ENCODE measurements around the gene ABCC11.
"Not testable (repeated sequence)": the region's sequence is repeated elsewhere in the genome, so short reads cannot be mapped to it uniquely, and the experiment has no call there.

The ABCC11 gene

DNA sequence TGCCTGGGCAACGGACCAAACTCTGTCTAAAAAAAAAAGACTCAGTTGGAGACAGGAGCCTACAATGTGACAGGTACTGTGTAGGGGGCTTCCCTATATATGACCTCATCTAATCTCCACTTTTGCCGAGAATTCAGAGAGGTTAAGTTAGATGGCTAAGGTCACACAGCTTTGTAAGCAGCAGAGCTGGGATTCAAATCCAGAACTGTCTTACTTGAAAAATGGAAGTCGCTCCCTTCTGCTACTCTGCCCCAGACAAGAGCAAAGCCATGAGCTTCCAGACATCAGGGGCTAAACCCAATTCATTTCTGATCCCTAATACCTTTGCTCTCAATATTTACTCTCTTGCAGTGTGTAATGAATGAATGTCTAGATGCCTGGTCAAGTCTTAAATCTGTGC is 50.0 kb downstream of the ABCC11 start:
- DNase-seq, result no peak

DNA sequence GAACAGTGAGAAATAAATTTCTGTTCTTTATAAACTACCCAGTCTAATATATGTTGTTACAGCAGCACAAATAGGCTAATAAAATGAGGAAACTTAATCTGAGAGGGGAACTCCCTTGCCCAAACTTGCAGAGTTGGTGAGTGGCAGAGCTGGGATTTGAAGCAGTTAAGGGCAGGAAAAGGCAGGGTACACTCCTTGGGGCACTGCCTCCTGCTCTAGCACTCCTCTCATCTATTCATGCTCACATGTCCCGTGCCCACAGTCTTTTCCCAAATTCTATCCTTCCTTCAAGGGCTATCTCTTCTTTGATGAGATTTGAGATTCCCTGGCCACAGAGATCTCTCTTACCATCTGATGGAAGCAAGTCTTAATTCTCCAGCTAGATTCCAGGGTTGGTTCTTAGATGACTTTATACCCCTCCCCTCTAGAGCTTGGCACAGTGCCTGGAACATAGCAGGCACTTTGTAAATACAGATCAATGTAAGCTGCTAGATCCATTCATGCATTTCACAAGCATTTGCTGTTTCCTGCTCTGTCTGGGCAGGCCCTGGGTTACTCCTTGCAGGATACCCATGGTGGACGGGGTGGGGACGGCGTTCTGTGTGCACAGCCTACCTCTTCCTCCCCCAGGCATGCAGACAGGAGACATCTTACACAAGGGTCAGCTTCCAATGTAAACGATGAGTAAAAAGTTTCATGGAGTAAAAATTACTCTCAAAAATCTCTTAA is 52.3 kb downstream of the ABCC11 start:
- no peak for DNase-seq

DNA sequence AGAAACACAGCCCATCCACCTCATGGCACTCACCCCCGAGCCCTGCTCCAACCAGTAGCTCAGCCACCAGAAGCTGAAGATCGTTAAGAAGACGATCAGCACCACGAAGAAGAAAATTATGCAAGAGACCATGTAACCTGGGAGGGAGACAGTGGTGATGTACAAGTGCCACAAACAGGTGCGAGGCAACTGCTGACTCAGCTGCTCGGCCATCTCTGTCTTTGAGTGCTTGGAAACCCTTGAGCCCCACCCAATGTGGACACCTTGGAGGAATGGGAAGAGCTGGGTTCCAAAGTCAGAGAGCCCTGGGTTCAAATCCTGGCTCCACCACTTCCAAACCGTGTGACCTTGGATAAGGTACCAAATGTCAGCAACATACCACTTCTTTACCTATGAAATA is 53.5 kb downstream of the ABCC11 start:
- DNase-seq, result no peak

DNA sequence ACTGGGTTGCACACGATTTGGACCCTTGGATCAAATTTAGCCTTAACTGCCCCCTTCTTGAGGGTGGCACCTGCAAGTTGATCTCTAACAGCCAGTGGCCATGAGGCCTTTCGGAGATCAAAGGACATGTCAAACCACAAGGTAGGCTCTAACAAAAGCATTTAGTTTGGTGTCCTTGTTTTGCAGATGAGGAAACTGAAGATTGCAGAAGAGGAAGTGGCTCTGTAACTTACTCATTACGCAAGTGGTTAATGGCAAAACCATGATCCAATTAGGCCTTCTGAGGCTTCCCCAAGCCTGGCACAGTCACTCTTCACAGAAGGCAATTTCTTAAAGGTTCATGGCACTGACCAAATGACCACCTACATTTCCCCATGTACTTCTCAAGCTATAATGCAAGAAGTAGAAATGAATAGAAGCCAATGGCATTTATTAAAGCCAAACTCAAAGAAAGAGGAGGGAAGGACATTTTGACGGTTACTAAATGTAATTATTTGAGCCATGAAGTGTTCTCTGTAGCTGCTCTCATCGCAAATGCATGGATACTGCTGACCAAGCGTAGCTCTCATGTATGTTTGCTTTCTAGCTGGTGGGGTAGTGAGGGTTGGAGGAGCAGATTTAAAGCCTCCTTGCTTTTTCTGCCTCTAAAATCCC is 58.8 kb downstream of the ABCC11 start:
- DNase-seq, result no peak

DNA sequence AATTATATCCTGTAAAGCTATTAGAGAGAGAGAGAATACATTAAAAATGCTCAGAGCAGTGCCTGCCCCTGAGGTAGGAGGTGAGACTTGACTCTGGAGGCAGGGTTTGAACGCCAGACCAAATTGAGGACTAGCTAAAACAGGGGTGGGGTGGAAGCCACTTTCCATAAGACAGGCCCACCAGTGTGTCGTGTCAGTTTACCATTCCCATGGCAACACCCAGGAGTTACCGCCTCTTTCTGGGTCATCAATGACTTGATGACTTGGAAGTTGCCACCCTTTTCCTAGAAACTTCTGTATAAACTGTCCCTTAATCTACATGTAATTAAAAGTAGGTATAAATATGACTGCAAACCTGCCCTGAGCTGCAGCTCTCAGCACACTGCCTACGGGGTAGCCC is 59.6 kb downstream of the ABCC11 start:
- no peak for DNase-seq

DNA sequence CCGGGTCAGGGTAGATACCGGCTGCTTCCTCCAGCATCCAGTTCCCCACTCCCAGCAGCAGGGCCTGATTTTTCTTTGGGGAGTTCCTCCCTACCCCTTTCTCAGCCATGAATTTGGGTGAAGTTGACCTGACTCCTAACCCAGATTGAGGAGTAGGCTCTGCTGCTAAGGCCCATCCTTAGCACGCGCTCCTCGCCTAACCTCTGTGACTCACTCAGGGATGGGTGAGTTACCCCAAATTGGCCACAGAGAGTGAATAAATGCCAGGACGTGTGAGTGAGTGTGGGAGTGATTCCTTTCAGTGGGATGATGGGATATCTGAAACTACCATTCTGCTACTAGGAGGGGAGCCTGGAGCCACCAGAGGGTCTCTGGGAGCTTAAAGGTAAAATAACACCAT is 62.7 kb downstream of the ABCC11 start:
- no peak for DNase-seq

DNA sequence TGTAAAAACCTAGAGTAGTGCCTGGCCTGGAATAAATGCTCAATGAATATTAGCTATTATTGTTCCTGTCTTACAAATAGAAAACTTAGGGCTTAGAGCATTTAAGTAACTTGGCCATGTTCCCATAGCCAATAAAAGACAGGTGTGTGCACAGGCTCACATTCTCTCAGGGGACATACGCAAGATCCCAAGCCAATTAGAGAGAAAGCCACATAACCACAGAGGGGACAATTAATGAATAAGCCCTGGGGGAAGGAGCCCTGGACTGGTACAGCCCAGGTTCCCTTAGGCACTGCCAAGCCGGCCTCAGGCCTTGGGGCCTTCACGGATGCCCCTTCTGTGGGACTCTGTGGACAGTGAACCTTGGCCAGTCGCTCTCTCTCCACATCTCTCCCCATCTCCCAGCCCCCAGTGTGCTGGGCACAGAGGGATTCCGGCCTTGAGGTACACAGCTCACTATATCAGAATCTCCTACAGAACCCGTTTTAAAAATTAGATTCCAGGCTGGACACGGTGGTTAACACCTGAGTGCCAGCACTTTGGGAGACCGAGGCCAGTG is 64.3 kb downstream of the ABCC11 start:
- no peak for DNase-seq

DNA sequence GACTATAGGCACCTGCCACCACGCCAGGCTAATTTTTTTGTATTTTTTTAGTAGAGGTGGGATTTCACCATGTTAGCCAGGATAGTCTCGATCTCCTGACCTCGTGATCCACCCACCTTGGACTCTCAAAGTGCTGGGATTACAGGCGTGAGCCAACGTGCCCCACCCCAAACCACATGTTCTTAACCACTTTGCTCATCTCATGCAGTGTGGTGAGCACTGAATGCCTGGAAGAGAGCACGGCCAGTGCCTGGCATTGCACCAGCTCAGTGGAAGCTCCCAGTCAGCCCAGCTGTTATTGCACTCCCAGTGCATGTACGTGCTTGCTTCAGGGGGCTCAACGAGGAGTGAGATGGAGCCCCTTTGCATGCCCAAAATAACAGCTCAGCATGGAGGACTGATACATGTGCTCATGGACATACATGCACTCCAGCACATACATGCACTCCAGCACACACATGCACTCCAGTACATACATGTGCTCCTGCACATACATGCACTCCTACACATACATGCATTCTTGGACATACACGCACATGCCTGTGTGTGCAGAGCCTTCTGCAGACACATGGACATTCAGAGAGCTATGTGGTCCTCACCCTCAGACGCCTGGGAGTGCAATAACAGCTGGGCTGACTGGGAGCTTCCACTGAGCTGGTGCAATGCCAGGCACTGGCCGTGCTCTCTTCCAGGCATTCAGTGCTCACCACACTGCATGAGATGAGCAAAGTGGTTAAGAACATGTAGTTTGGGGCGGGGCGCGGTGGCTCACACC is 65.4 kb downstream of the ABCC11 start:
- not testable (repeated sequence) for DNase-seq

DNA sequence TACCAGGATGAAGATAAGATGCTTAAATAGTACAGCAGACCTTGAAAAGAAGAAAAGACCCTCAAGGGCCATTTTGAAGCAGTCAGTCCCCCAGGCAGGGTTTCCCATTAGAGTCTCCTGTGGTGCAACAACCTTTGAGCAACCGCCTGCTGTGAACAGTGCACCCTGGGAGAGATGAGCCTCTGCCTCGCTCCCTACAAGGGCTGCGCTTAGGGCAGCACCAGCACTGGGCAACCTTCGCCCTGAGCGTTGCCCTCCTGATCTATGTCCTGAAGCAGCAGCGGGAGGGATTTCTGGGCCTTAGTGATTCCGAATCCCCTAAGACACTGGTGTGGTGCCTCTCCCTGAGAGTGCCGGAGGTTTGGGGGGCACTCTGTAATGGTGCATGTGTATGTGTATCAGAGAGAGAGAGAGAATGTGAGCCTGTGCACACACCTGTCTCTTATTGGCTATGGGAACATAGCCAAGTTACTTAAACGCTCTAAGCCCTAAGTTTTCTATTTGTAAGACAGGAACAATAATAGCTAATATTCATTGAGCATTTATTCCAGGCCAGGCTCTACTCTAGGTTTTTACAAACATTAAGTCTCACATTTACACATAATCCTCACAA is 66.4 kb downstream of the ABCC11 start:
- DNase-seq, result no peak

DNA sequence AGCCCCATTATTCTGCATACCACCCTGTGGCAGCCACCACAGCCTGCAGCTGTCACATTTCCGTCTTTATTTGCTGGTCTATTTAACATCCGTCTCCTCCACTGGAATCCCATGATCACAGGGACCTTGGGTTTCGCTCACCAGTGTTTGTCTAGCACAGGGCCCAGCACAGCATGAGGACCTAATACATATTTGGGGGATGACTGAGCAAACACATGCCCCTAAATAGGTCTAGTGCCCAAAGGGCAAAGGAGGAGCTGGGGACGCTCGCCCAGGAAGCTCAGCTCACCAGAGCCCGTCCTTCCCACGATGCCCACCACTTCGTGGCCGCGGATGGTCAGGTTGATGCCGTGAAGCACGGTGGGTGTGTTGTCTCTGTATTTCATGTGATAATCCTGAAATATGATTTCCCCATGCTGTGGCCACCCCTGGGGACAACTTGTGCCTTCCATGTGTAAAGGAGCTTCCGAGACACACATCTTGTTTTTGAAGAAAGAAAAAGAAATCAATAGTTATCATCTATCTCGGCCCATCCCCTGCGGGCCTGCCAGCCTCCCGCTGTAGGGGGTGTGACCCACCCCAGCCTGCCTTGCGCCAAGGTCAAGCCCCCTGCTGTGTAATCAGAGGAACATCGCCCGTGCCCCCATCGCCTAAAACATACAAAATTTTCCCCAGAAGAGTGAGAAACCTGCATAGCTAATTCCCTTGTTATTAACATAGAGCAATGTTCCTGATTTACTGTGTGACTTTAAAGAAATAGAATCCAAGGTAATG is 70.5 kb downstream of the ABCC11 start:
- no peak for DNase-seq

DNA sequence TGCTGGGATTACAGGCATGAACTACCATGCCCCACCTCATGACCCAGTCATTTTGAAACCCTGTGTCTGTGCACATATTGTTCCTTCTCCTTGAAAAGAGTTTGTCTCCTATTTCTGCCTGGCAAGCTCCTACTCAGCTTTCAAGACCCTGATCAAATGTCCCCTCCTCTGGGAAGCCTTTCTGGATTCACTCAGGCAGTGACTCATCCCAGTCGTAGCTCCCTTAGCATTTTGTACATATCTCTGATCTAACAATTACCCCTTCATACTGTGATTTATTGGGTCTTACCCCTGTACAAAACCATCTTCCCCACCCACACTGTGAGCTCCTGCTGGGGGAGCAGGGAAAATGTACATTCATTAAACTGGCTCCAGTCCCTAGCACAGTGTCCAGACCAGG is 73.5 kb downstream of the ABCC11 start:
- DNase-seq, result no peak

DNA sequence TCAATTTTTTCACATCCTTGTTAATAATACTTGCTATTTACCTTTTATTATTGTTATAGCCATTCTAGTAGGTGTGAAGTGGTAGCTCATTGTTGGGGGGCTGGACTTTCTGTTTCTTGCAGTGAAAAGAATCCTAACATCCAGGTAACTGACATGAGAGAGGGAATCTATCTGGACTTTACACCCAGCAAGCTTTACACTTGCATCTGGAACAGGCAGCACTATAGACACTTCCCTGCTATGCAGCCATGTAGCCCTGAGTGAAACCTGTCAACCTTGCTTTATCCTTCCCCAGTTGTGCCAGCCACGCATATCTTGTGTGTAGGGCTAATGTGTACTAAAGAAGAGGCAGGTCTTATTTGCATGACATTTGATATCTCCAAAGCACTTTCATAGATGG is 74.7 kb downstream of the ABCC11 start:
- DNase-seq, result no peak

DNA sequence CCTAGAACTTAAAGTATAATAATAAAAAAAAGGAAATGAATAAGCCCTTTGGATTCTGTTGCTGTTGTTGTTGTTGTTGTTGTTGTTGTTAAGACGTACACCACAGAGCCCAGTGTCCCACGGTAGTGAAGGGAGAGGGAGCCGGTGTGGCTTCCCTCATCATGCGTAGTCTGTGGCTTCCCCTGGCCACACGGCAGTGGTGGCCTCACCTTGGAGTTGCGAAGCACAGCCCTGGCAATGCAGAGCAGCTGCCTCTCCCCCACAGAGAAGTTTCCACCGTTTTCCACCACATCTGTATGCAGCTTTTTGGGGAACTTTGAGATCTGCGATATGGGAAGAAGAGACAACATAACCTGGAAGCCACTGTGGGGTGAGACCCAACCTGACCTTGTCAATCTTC is 77.4 kb downstream of the ABCC11 start:
- no peak for DNase-seq

DNA sequence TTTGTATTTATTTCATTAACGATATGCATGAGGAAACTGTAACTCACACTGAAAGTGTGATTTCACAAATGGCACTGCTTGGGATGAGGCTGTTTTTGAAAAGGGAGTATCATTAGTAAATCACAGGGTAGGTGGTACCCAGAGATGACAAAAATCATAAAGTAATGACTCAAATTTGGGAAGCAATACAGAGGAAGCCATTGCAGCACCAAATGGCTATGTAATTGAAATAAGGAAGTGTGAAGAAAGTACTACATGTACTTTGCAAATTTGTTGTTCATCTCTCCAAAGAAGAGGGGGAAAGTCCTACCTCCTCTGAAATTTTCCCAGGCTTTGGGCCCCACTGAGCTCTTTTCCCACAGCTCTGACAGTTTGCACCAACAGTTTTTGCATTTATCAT is 79.3 kb downstream of the ABCC11 start:
- DNase-seq, result no peak

DNA sequence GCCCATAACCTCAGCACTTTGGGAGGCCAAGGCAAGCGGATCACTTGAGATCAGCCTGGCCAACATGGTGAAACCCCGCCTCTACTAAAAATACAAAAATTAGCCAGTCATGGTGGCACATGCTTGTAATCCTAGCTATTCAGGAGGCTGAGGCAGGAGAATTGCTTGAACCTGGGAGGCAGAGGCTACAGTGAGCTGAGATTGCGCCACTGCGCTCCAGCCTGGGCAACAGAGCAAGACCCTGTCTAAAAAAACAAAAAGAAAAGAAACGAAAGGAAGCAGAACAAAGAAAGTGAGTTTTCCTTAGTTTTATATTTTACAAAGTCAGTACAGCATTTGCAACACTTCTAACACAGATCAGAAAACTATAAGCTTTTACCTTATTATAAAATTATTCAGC is 80.7 kb downstream of the ABCC11 start:
- DNase-seq, result not testable (repeated sequence)

DNA sequence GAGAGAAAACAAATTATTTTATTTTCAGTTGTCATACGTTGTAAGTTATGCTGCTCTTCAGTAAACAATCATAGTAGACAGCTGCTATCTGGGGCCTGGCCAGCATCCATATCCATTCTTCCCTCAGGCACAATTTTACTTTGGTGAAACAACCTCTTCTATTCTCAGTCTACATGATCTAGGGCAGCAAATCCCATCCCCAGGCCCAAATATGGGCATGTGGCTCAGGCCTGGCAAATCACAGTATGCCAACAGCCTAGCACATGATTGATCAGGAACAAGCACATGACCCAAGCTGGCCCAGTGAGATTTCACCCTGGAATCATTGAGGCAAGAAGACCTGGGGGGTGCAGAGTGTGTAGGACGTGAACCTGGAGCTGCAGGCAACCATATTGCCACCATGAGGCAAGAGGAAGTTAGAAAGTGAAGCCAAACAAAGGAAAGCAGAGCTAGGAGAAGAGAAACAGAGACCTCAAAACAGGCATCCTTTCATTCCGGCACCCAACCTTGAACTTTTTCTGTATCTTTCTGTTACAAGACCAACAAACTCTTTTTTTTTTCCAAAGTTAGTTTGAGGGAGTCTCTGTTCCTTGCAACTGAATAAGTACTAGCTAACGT is 81.3 kb downstream of the ABCC11 start:
- DNase-seq, result no peak

DNA sequence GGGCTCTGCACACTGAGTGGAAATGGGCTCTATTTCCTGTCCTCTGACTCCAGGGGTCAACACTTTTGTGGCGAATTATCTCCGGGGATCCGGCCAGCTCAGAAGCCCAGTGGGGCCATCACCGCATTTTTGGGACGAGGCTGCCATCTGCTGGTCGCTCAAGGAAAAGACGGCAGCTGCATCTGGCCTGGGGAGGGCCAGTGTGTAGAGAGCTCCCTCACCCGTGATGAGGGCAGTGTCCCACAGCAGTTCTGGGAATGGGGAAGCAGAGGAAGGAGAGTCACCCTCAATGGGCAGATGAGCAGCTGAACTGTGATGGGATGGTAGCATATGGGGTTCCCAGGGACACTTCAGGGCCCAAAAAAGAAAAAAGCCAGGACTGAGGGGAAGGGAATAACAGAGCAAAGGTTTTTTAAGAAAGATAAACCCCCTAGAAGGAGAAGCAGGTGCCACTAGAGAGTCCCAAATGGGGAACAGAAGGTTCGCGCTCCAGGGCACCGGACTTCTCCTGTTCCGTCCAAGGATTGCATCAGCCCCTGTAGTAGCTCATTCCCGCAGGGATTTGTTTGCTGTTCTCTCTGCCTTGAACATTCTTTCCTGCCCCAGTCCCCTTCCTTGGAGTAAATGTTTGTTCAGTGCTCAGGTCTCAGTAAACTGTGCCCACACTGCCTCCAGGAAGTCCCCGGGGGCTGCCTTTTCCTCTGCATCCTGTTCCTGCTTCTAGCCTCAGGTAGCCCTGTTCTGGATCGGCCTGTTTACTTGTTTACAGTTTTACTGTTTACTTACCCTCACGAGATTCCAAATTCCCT is 82.2 kb downstream of the ABCC11 start:
- peak; percentile 68 for DNase-seq

DNA sequence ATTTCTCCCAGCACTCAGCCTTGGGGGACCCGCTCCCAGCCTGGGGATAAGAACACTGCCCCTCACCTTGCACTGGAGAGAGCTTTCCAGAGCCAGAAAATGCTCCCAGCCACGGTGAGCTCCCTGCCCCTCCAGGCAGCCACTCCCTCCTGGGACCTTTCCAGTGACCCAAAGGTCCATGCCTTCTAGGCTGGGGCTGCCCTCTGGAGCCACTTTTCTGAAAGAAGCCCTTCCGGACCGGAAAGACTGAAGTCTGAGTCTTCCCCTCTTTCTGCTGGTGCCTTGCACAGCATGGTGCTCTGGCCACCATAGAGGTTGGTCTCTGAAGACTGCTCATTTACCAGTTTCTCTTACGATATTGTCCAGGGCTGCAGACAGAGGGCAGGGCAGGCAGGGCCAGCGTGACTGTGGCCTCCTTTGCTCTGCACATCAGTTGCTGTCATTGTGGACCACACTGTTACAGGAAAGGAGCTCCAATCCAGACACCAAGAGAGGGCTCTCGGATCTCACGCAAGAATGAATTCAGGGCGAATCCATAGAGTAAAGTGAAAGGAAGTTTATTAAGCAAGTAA is 84.4 kb downstream of the ABCC11 start:
- DNase-seq, result no peak

DNA sequence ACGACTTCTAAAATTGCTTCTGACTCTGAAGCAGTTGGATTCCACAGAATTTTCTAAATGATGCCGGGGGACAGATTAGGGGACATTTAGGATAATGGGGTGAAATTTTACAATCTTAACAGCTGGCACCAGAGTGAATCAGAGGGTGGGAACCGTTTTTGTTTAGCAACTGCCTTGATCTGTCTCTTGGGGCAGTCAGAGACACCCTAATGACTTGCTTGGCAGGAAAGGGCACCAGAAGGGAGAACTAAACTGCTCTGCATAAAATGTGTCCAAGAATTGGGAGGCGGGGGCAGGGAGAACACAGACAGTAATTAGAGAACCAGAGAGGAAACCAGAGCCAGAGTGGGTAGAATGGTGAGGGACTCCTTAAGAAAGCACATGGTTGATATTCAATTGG is 85.4 kb downstream of the ABCC11 start:
- DNase-seq, result no peak

DNA sequence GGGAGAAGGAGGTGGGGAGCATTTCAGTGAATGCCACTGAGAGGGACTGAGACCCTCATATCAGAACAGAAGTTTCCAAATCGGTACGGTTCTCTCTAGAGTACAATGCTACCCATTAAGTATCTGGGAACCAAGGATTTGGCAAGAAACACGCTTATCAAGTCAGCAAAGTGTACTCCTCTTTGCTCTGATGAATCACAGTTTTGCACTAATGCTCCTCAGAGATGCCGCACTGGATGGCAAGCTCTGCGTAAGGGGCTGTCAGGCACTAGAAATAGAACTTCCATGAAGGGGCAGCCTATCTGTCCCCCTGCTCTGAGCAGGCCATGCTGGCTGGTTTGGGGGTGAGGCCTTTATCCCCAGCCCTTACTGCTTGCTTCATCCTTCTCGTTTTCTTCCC is 86.8 kb downstream of the ABCC11 start:
- DNase-seq, result no peak

DNA sequence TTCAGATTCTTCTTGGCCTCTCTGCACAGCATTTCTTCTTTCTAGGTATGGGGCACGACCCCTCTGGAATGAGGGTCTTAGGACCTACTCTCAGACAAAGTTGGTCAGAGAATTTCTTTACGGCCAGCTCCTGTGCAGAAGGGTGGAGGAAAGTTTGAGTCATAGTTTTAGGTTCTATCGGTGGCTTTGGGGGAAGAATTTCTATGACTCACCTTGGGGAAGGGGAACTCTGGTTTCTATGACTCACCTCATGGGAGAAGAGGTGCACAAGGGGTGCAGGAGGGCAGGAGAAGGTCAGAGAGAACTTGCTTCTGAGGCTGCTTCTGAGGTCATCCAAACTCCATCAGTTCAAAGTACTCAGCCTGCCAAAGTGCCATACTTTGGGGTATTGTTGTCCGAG is 89.0 kb downstream of the ABCC11 start:
- DNase-seq, result no peak
